Measurements from ENCODE around the gene RSRC1.

DNA sequence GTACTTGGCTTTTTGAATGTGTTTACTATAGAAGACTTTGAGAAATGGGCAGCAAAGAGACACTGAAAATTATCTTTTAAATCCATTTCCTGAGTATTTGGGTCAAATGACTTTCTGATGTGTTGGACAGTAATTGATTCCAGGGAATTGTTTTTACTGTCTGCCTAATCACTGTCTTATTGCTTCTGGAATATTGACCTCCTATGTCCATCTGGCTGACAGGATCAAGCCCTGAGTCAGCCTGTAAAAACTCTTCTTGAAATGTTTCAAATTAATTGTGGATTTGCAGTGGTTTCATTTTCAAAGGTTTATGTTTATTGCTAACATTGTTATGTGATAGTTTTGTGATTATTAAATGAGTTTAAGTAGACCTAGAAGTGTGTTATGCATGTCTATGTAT lies 410.5 kb downstream of the RSRC1 start:
- TF ChIP-seq, protein P1, sequence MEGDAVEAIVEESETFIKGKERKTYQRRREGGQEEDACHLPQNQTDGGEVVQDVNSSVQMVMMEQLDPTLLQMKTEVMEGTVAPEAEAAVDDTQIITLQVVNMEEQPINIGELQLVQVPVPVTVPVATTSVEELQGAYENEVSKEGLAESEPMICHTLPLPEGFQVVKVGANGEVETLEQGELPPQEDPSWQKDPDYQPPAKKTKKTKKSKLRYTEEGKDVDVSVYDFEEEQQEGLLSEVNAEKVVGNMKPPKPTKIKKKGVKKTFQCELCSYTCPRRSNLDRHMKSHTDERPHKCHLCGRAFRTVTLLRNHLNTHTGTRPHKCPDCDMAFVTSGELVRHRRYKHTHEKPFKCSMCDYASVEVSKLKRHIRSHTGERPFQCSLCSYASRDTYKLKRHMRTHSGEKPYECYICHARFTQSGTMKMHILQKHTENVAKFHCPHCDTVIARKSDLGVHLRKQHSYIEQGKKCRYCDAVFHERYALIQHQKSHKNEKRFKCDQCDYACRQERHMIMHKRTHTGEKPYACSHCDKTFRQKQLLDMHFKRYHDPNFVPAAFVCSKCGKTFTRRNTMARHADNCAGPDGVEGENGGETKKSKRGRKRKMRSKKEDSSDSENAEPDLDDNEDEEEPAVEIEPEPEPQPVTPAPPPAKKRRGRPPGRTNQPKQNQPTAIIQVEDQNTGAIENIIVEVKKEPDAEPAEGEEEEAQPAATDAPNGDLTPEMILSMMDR (conservative IDR thresholded peaks at IDR 0.05 in 1 of 2, IDR thresholded peaks at IDR 0.05 in 1 of 2; ENCODE audit: low read depth in 1 of 2, low read length in 2 of 2), result no peak
- TF ChIP-seq EZH2 (IDR thresholded peaks at IDR 0.05; ENCODE audit: low read length, missing control alignments), result no peak
